Measurements from ENCODE around the gene CTLA4.

The CTLA4 gene

DNA sequence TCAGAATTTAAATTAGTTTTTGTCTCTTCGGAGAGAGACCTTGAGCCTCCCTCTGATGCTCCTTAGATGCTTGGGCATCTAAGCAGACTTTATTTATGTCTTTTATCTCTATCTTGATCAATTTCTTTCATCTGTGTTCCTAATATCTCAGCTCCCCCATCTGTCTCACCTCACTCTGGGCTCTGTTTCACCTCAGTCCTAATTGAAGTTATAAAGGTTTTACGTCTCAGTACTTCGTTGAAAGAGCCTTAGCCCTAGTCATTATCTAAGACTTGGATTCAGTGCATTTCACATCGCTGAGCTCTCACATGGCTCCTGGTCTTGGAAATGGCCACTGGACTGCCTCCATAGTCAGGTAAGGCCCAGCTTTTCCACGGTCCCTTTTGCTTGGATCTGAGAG is 13.8 kb upstream of the CTLA4 start:
- DNase-seq (ENCODE audit: low read depth in 2 of 2) = no peak
- TF ChIP-seq, protein P1, sequence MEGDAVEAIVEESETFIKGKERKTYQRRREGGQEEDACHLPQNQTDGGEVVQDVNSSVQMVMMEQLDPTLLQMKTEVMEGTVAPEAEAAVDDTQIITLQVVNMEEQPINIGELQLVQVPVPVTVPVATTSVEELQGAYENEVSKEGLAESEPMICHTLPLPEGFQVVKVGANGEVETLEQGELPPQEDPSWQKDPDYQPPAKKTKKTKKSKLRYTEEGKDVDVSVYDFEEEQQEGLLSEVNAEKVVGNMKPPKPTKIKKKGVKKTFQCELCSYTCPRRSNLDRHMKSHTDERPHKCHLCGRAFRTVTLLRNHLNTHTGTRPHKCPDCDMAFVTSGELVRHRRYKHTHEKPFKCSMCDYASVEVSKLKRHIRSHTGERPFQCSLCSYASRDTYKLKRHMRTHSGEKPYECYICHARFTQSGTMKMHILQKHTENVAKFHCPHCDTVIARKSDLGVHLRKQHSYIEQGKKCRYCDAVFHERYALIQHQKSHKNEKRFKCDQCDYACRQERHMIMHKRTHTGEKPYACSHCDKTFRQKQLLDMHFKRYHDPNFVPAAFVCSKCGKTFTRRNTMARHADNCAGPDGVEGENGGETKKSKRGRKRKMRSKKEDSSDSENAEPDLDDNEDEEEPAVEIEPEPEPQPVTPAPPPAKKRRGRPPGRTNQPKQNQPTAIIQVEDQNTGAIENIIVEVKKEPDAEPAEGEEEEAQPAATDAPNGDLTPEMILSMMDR (IDR thresholded peaks at IDR 0.05; ENCODE audit: low read depth, low read length) = no peak
- H3K4me3 ChIP-seq (replicated peaks in 1 of 2; ENCODE audit: low read depth in 2 of 2, low read length in 2 of 2) = no peak overlapping the region

DNA sequence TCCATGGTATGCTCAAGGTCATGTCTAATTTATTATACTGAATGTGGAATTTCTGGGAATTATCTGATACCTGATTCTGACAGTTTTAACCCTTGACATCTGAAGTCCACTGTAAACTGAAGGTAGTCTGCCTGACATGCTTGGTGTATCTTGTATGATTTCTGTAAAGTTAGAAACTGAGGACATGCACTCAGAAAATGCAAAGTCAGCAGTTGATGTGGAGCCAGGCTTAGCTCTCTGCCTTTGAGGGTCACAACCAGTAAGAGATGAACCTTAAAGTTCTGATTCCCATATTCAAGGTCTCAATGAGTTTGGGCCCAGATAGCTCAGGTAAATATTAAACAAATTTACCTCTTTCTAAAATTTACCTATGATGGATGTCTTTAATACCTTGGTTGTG is 12.3 kb upstream of the CTLA4 start:
- no peak overlapping the region for H3K4me3 ChIP-seq (replicated peaks in 1 of 2; ENCODE audit: low read depth in 2 of 2, low read length in 2 of 2)
- DNase-seq (ENCODE audit: low read depth in 2 of 2) = no peak
- TF ChIP-seq, protein P1 (IDR thresholded peaks at IDR 0.05; ENCODE audit: low read depth, low read length) = no peak

DNA sequence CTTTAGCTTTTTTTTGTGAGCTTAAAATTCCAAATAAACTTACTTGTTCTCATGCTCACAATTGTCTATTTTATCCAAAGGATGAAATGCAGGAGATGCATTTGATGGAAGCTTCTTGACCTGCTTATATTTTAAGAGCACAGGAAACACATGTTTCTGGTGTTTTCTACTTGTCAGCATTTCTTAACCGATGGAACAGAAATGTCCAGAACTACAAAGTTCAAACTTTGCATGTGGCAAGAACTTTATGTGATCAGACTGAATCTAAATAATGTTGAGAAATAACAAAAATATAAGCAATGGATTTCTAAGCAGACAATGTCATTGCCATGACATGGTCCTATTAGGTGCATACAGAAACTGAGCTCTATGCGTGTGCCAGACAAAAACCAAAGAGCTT is 9.9 kb upstream of the CTLA4 start:
- TF ChIP-seq, protein P1 (IDR thresholded peaks at IDR 0.05; ENCODE audit: low read depth, low read length) = no peak
- no peak for DNase-seq (ENCODE audit: low read depth in 2 of 2)
- no peak overlapping the region for H3K4me3 ChIP-seq (replicated peaks in 1 of 2; ENCODE audit: low read depth in 2 of 2, low read length in 2 of 2)

DNA sequence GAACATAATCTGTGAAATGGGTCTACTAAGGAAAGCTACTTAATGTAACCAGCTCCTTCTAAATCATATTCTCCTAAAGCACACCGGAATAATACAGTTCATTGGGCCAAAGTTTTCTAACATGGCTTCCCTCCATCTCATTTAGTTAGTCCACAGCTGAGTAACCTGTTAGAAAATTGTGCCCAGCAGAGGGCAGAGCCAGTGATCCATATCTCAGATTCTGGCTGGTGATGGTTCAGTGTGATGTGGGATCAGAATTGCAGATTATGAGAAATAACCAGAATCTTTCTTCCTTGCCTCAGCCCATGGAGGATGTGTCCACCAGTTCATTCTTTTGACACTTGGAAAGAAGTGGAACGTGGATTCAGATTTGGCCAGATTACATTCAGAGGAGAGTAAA is 9.4 kb upstream of the CTLA4 start:
- no peak for DNase-seq (ENCODE audit: low read depth in 2 of 2)
- no peak overlapping the region for H3K4me3 ChIP-seq (replicated peaks in 1 of 2; ENCODE audit: low read depth in 2 of 2, low read length in 2 of 2)
- TF ChIP-seq, protein P1 (IDR thresholded peaks at IDR 0.05; ENCODE audit: low read depth, low read length) = no peak

DNA sequence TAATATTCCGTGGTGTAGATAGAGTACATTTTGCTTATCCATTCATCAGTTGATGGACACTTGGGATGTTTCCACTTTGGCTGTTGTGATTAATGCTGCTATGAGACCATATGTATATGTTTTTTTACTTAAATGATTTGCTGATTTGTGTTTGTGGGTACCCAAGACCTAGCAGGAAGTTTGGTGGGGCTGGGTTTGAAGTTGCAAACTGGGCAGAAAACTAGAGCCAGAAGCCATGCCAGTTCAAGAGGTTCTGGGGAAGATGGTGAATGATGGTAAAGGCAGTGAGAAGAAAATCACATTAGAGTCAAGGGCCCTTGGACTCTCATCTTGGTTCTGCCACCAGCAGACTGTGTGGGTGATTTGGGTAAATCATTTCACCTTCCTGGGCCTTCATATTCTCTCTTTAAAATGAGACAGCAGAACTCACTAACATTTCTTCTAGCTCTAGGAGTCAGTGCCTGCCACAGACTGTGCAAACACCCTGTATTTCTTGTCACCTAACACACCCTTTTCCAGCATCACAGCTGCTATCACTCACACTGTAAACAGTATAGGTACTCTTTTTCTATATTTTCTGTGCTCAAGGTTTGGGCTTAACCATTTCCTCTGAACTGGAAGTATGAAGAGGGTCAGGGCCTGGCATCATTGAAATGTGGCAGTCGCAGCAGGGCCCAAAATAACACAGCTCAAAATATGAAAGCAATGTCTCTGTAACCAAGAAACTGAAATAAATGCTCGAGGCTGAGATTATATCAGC is 8.4 kb upstream of the CTLA4 start:
- no peak overlapping the region for H3K4me3 ChIP-seq (replicated peaks in 1 of 2; ENCODE audit: low read depth in 2 of 2, low read length in 2 of 2)
- TF ChIP-seq, protein P1 (IDR thresholded peaks at IDR 0.05; ENCODE audit: low read depth, low read length) = no peak
- no peak for DNase-seq (ENCODE audit: low read depth in 2 of 2)

DNA sequence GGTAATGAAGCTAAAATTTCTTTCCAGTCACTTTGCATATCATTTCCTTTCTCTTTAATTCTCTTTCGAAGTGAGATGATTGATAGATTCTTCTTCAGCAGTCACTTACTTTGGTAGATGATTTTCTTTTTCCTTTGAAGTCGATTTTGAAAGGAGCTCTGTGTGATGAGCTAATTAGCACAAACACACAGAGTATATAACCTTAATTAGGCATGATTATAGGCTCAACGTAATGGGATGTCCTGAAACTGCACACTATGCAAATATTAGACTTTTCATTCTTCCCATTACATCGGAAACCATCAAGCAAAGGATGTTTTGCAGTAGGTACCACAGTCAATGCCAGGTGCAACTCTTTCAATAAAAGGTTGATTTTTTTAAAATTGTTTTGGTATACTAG is 6.4 kb upstream of the CTLA4 start:
- no peak for DNase-seq (ENCODE audit: low read depth in 2 of 2)
- TF ChIP-seq, protein P1 (IDR thresholded peaks at IDR 0.05; ENCODE audit: low read depth, low read length) = no peak
- no peak overlapping the region for H3K4me3 ChIP-seq (replicated peaks in 1 of 2; ENCODE audit: low read depth in 2 of 2, low read length in 2 of 2)

DNA sequence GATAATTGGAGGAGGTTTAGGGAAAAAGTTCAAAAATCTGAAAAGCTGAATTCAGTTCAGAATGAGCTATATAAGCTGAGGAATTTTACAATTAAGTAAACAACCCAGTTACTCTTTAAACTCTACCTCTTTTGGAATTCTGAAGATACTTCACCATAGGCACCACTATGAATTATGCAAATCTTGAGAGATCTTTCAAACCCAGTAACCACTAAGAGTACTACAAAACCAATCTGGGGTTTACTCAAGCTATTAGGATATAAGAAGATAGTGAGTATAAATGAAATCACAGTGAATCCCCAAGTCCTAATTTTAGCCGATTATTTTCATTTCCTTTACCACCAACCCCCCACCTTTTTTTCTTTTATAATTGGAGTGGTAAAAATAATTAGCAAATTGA is 6.0 kb upstream of the CTLA4 start:
- TF ChIP-seq, protein P1 (IDR thresholded peaks at IDR 0.05; ENCODE audit: low read depth, low read length) = no peak
- DNase-seq (ENCODE audit: low read depth in 2 of 2) = no peak
- no peak overlapping the region for H3K4me3 ChIP-seq (replicated peaks in 1 of 2; ENCODE audit: low read depth in 2 of 2, low read length in 2 of 2)

Measured in cardiac fibroblast (primary cell).